GM19372 (cell line): Measurements from ENCODE around the gene PUM1.
"Not testable (repeated sequence)": the region's sequence is repeated elsewhere in the genome, so short reads cannot be mapped to it uniquely, and the experiment has no call there.

Experiments used
- ATAC-seq: cut with Tn5 transposase; IDR thresholded peaks from one replicate; pipeline ENCODE4 v1.9.1; 2021; ENCODE audit warnings: mild to moderate bottlenecking, low read depth, moderate library complexity; ENCODE audit not compliant: unreplicated experiment

The PUM1 gene

GRCh38 chr1:30936541-30937171 lies 128.9 kb downstream of the PUM1 start:
- no peak for ATAC-seq

DNA sequence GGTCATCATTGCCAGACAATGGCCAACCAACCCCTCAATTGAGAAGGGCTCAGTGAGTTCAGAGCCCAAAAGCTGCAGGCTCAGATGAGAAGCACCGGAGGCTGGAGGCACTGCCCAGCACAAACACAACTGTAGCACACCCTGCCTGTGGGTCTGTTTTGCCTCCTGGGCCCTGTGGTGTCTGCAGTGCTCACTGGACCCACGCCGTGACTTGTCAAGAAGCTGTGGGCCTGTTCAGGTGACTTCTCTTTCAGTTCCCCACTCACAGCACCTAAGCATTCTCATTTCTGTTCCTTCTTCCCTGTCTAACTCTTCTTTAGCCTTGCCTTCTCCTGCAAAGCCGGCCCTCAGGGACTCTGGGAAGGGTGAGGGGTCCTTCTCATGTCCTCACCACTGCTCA lies 129.8 kb downstream of the PUM1 start:
- ATAC-seq = not testable (repeated sequence)

DNA sequence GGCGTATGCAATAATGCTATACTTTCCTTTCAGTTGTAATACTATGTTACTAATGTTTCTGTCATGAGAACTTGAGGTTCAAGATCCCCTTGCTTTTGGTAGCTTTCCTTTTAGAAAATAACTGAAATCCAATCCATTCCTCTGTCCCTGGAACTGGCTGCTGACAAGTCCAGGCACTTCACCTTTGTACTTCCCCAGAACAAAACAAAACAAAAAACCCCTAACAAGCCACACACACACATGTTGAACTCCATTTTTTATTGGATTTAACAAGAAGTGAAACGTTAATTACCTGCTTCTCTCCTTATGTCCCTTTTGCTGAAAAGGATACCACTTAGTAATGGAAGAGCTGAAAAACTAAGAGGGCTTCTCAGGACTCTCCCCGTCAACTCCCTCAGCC lies 130.9 kb downstream of the PUM1 start:
- ATAC-seq = no peak

GRCh38 chr1:30933874-30934252 lies 131.7 kb downstream of the PUM1 start:
- ATAC-seq = no peak

GRCh38 chr1:30930631-30931173 lies 134.8 kb downstream of the PUM1 start:
- no peak for ATAC-seq

DNA sequence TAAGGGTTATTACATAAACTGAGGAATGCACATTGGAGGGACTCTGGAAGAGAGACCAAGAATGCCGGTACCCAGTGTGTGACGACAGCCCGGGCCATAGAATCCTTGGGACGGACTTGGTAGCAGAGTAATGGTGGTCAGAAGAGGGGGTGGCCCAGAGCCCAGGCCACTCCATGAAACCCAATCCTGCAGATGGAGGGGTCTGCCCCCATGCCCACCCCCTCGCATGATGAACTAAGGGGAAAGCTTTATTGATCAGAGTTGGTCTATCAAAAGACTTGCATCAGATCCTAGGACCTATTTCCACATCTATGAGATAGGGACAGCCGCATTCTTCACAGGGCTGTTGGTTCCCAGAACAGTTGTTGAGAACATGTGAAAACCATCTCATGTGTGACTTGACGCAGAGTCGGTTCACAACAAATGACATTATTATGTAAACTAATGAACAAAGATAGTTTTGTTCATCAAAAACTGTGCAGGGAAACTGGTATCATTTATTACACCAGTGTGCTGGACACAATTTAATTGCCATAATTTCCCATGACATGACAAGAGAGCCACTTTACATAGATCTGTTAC lies 135.5 kb downstream of the PUM1 start:
- ATAC-seq = no peak

DNA sequence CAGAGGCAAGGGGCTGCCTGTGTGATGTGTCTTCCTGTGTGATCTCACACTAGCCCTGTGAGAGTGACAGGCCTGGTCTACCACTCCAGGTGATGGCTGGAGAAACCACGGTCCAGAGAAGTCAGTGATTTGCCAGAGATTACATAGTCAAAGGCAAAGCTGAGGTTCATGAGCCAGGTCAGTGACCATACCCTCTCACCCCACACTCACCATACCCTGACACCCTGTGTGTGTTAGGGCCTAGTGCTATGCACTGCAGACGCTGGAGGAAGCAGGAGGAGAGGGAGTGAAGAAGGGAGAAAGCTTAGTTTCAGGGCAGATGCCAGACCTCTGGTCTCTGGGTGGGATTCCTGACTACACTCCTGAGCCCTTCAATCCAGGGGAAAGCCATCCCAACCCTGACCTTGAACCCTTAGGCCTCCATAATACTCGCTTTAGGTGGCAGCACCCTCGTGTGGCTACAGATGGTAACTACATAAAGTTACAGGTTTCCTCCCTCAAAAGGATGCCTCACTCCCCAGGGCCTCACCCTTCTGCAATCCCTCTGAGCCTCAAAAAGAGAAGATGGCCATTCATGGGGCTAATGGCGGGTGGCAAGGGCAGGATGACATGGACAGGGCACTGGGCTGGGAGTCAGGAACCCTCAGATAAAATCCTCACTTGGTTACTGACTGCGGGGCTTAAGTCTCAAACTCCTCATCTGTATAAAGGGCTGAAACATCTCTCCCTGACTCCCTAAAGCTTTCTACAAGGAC lies 136.2 kb downstream of the PUM1 start:
- ATAC-seq = no peak

- ATAC-seq = no peak
Measured at GRCh38 chr1:30928789-30929134, 136.8 kb downstream of the PUM1 start.

DNA sequence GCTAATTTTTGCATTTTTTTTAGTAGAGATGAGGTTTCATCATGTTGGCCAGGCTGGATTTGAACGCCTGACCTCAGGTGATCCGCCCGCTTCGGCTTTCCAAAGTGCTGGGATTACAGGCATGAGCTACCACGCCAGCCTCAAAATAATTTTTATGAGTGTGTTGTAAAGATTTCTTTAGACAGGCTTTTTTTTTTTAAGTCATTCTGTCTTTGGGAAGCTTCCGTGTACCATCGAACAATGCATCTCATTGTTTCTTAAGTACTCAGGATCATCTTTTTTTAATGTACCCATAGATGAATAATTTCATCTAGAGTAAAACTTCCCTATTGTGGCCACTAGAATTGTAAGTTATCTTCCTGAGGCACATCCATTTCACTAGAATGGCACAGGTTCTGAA lies 137.3 kb downstream of the PUM1 start:
- no peak for ATAC-seq

DNA sequence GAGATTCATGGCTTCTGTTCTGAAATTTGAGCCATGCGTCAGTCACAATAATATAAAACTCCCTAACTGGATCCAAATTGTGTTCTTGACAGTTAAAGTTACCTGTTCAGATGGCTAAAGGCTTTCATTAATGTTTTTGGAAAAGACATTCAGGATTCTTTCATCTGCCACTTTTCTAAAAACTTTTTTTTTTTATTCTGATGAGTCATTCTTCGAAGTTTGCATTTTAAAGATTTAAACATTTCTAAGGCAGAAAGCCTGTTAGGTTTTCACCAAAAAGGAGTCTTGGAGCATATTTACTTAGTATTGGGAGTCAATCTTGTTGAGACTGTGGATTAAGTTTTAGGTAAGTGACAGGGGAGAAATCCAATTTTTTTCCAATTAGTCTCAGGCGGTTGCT lies 138.1 kb downstream of the PUM1 start:
- ATAC-seq = no peak

GRCh38 chr1:30923597-30923996 lies 141.9 kb downstream of the PUM1 start:
- ATAC-seq = no peak

- no peak for ATAC-seq
Measured at GRCh38 chr1:30920827-30921226, 144.7 kb downstream of the PUM1 start.

DNA sequence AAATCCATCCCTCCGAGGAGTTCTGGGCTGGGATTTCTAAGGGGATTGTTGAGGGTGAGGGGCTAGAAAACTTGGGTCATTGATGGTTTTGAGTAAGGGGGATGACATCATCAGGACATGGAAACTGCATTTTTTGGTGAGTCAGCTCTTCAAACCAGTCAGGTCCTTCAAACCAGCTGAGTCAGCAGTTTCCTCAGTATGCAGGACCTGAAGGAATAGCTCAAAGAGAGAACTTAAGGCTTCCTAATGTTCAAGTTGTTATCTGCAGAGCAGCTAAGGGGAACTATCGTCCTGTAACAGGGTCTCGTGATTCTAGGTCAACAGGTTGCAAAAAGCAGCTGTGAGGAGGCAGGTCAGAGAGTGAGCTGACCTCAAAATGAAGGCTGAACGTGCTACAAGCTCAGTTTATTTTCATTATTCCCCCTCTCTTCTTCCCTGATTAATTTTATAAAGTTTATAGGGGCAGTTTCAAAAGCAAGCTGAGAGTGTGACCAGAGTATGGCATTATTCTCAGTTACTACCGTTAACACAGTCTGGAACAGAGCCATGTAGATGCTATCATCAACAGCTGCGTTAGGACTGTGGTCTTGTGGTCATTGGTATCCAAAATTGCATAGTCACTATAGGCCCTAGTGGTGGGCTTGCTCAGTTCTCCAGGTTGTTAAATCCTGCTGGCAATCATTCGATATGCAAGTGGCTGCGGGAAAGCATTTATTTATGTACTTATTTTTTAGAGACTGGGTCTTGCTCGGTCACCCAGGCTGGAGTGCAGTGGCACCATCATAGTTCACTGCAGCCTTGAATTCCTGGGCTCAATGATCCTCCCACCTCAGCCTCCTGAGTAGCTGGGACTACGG lies 146.3 kb downstream of the PUM1 start:
- ATAC-seq = no peak

DNA sequence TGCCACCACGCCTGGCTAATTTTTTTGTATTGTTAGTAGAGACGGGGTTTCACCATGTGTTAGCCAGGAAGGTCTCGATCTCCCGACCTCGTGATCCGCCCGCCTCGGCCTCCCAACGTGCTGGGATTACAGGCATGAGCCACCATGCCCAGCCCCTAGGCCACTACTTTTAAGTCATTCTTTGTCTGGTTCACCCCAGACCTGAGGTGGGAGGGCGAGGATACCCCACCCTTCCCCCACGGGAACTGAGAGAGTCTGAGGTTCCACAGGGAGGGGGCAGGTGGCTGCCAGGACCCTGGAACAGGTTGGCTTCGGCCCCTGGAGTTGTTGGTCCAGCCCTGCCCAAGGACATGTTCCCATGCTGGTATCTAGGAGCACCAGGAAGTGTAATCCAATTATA lies 149.2 kb downstream of the PUM1 start:
- ATAC-seq = no peak

GRCh38 chr1:30915491-30916230 lies 149.9 kb downstream of the PUM1 start:
- ATAC-seq = no peak

- ATAC-seq = no peak
Measured at GRCh38 chr1:30914931-30915330, 150.6 kb downstream of the PUM1 start.

GRCh38 chr1:30914587-30914922 lies 151.0 kb downstream of the PUM1 start:
- no peak for ATAC-seq

DNA sequence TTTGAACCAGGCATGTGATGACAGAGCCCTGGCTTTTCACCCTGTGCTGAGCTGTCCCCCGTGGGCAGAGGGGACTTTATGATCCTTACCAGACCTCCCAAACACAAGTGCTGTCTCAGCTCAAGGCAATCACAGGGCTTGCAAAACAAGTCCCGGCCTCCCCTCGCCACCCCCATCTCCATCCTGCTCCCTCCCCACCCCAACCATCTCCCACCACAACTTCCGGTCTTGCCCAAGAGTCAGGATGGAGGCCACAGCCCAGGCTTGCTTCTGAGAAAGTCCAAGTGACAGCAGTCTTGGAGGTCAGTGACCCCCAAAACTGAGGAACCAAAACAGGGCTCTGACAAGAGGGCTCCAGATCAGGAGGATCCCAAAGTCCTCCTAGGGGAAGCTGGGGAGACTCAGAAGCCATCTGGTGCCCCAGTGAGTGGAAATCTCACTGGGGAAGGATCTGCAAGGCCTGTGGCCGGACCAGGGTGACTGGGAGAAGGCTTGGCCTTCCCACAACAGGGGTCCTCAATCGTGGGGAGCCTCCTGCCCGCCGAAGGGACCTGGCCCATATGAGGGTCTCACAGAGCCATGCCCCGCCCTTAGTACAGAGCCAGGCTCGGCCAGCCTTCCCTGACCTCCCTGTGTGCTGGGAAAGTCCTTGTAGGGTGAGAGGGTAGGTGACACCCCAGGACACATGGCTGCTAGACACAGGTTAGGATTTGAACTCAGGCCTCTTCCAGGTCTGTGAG lies 152.4 kb downstream of the PUM1 start:
- no peak for ATAC-seq

- ATAC-seq = no peak
Measured at GRCh38 chr1:30912224-30912623, 153.3 kb downstream of the PUM1 start.
